Testis (tissue), 3 donors: ENCODE results near the gene ILKAP. TPM values are rescaled to one million over a fixed set of nuclear protein-coding genes. Genes with fewer than 3 reads are reported as not detected.

ENCODE experiments used
- DNase-seq: peaks from one replicate; pipeline ENCODE4 v3.0.0-alpha.2; 2019
- H3K27ac ChIP-seq, 2 donors: fragments of 200-600 bp; sonication (generic); one replicate each; pipeline ENCODE4 v1.5.1; 2019
- H3K27me3 ChIP-seq: fragments of 200-600 bp; sonication (generic); one replicate; pipeline ENCODE4 v1.5.1; 2019
- H3K36me3 ChIP-seq: fragments of 200-600 bp; sonication (generic); one replicate; pipeline ENCODE4 v1.5.1; 2017; ENCODE audit warnings: low read depth; ENCODE audit errors: missing control alignments
- H3K4me1 ChIP-seq: fragments of 200-600 bp; sonication (generic); one replicate; pipeline ENCODE4 v1.5.1; 2019
- H3K4me3 ChIP-seq, 2 donors: fragments of 200-600 bp; sonication (generic); one replicate each; pipeline ENCODE4 v1.5.1; 2017 to 2019
- H3K9me3 ChIP-seq: fragments of 200-600 bp; sonication (generic); one replicate; pipeline ENCODE4 v1.5.1; 2017
- POLR2A ChIP-seq: fragments of 450-650 bp; IDR thresholded peaks from one replicate; pipeline ENCODE4 v1.6.1; 2017; ENCODE audit warnings: antibody characterized with exemption, mild to moderate bottlenecking, moderate library complexity
- WGBS, 2 donors: methylation state at CpG; one replicate each; pipeline ENCODE4 v1.1.5; 2018; 5-methylcytosine and 5-hydroxymethylcytosine counted together
- intact Hi-C: fragments of 100-400 bp; cut with DNase I; formaldehyde crosslinking; loops from one replicate; pipeline ENCODE4 v1.15.1; 2023; ENCODE audit warnings: low total_unique reads
- polyA plus RNA-seq: library from polyadenylated mRNA; stranded (reverse); fragments of 350-450 nt; fragmentation: Illumina TruSeq; extraction: RNeasy Lipid Tissue Mini Kit (QIAGEN cat#74804); gene quantifications from one replicate; pipeline ENCODE4 v1.2.3, GENCODE V29; 2014; ENCODE audit warnings: low read depth, low replicate concordance; ENCODE audit not compliant: insufficient read depth
- total RNA-seq, 2 donors: library from RNA; depleted of rRNA; stranded (reverse); fragments of >200 nt; gene quantifications; one replicate each; pipeline ENCODE4 v1.2.3, GENCODE V29; 2016
- TF ChIP-seq, protein P1 (sequence below), 3 experiments: fragments of 450-650 bp in 2 of 3; fragments of 200-600 bp in 1 of 3; sonication (generic) in 1 of 3; IDR thresholded peaks; one replicate each; pipeline ENCODE4 v1.5.1; 2016 to 2019; ENCODE audit warnings: antibody characterized with exemption in 3 of 3, mild to moderate bottlenecking in 2 of 3, moderate library complexity in 1 of 3

The ILKAP gene
- total and polyA plus RNA-seq, 3 donors from 2014 or later, result 44.8 to 65.3 (median 59.8) TPM

- WGBS, 2 donors, result 90% methylated on average over 8 of the region's 8 CpGs
- Histone ChIP-seq H3K4me3 (no peak overlapping the region), H3K36me3 (no peaks in the 10 kb centered on the region), H3K27ac (no peak overlapping the region), H3K4me1 (no peaks in the 10 kb centered on the region), H3K27me3 (no peaks in the 10 kb centered on the region), H3K9me3 (no peaks in the 10 kb centered on the region)
- intact Hi-C loops, result no loop called here
- no peak for DNase-seq
- TF ChIP-seq, protein P1, sequence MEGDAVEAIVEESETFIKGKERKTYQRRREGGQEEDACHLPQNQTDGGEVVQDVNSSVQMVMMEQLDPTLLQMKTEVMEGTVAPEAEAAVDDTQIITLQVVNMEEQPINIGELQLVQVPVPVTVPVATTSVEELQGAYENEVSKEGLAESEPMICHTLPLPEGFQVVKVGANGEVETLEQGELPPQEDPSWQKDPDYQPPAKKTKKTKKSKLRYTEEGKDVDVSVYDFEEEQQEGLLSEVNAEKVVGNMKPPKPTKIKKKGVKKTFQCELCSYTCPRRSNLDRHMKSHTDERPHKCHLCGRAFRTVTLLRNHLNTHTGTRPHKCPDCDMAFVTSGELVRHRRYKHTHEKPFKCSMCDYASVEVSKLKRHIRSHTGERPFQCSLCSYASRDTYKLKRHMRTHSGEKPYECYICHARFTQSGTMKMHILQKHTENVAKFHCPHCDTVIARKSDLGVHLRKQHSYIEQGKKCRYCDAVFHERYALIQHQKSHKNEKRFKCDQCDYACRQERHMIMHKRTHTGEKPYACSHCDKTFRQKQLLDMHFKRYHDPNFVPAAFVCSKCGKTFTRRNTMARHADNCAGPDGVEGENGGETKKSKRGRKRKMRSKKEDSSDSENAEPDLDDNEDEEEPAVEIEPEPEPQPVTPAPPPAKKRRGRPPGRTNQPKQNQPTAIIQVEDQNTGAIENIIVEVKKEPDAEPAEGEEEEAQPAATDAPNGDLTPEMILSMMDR (IDR thresholded peaks at IDR 0.05), result no peak
- no peak for TF ChIP-seq POLR2A
These were observed 23.4 kb upstream of the ILKAP start for GRCh38 chr2:238226698-238227586.

DNA sequence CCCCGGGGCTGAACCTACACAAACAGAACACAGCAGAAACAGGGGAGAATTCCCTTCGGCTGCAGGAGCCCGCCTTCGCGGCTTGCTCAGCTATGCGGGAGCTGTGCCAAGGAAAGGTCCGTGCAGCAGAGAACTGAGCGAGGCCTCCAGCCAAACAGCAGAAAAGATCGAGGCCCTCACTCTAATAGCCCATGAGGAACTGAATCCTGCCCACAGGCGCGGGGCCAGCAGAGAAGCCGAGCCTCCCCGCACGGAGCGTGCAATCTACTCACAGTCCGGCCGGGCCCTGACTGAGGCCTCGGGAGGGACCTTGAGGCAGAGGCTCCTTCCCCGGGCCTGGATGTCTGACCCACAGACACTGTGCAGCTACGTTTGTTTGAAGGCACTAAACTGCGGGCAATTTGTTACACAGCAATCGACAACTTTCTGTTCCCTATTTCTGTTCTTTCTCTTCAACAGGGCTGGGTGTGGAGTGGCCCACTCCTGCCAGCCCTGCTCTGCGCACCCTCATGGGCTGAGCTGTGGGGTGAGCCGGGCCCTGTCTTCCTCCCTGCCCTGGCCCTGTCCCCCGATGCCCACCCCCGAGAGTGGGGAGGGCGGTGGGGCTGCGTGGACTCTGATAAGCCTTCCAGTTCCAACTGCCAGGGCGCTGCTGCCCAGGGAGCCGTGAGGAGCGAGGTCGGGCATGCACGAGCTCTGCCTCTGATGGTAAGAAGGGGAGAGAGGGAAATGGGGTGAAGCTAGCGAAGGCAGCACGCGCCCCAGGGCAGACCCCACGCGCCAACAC, 22.6 kb upstream of the ILKAP start:
- peak; percentile 58 for DNase-seq
- intact Hi-C loops, result no loop called here
- H3K9me3 ChIP-seq, result no peaks in the 10 kb centered on the region
- H3K27ac ChIP-seq, result no peak overlapping the region
- WGBS, 2 donors, result 82 to 95% methylated on average over 13 to 38 of the region's 38 CpGs
- no peaks in the 10 kb centered on the region for H3K4me1 ChIP-seq
- no peak overlapping the region for H3K4me3 ChIP-seq
- no peaks in the 10 kb centered on the region for H3K36me3 ChIP-seq
- no peak for TF ChIP-seq POLR2A
- TF ChIP-seq, protein P1 (IDR thresholded peaks at IDR 0.05), result no peak
- no peaks in the 10 kb centered on the region for H3K27me3 ChIP-seq

DNA sequence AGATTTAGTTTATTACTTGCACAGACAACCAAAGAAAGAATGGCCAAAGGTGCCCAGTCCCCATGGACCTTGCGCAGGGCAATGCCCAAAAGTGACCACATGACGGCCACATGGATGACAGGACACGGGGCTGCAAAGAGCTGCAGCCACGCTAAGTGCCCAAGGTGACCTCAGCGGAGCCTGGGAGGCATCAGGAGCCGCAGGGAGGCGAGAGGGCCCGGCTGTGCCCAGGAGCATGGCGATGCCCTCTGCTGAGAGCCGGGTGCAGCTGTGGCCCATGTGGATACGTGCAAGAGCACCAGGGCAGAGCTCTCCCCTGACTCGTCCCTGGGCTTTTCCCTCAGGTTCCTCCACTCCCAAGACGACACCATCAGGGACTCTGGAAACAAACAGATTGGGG, 21.6 kb upstream of the ILKAP start:
- Histone ChIP-seq H3K4me1 (no peaks in the 10 kb centered on the region), H3K27me3 (no peaks in the 10 kb centered on the region), H3K36me3 (no peaks in the 10 kb centered on the region), H3K27ac (no peak overlapping the region), H3K9me3 (no peaks in the 10 kb centered on the region), H3K4me3 (no peak overlapping the region)
- DNase-seq, result no peak
- intact Hi-C loops, result no loop called here
- no peak for TF ChIP-seq POLR2A
- TF ChIP-seq, protein P1 (IDR thresholded peaks at IDR 0.05), result no peak
- 89% methylated on average over 13 of the region's 13 CpGs for WGBS, 2 donors

GRCh38 chr2:238224356-238225035, 21.0 kb upstream of the ILKAP start:
- intact Hi-C loops, result no loop called here
- no peak for TF ChIP-seq POLR2A
- TF ChIP-seq, protein P1 (IDR thresholded peaks at IDR 0.05), result no peak
- 95% methylated on average over 28 to 29 of the region's 29 CpGs for WGBS, 2 donors

More at GRCh38 chr2:238224356-238225035, 21.0 kb upstream of the ILKAP start:
- Histone ChIP-seq H3K4me1 (no peaks in the 10 kb centered on the region), H3K9me3 (no peaks in the 10 kb centered on the region), H3K4me3 (no peak overlapping the region), H3K27me3 (no peaks in the 10 kb centered on the region), H3K36me3 (no peaks in the 10 kb centered on the region), H3K27ac (no peak overlapping the region)
- DNase-seq, result no peak
